Endothelial cell of umbilical vein (primary cell): ENCODE data around the gene VPS37D. TPM values are rescaled to one million over a fixed set of nuclear protein-coding genes. Genes with fewer than 3 reads are reported as not detected.

ENCODE experiments used
- BruUV-seq: library from RNA; stranded (reverse); fragments of 400-500 nt; replicated peaks from 2 replicates; lab custom pipeline; 2021; lab: Mats Ljungman, UMichigan
- CTCF ChIA-PET: fragments of 300-600, 350-600 bp; sonication (Branson Sonifier 250); formaldehyde crosslinking; loops from one replicate; lab custom pipeline; 2021; ENCODE audit warnings: antibody characterized with exemption, inconsistent platforms; lab: Charles Lee
- POLR2A ChIA-PET: fragments of 300-600, 350-600 bp; sonication (Branson Sonifier 250); formaldehyde crosslinking; loops from one replicate; lab custom pipeline; 2021; ENCODE audit warnings: antibody characterized with exemption, inconsistent platforms; lab: Charles Lee
- DNase-seq: peaks from one replicate; pipeline ENCODE4 v3.0.0-alpha.2; 2011; ENCODE audit warnings: low read depth, low spot score
- FAIRE-seq: peaks from 2 replicates; lab custom pipeline; 2011; peaks lifted over from hg19 to GRCh38; lab: Jason Lieb, UNC
- H2AFZ ChIP-seq: 2 replicates; pipeline ENCODE4 v1.6.0; 2012; ENCODE audit warnings: low read depth, low read length, control low read depth, inconsistent platforms
- H3K27ac ChIP-seq: 2 replicates; pipeline ENCODE4 v1.5.1; 2011; ENCODE audit warnings: low read depth, mild to moderate bottlenecking, control low read depth, low read length, moderate library complexity; ENCODE audit not compliant: insufficient read depth
- H3K27me3 ChIP-seq, 2 experiments: 2 replicates each; pipeline versions ENCODE4 v1.6.0 to v1.6.1; 2011; ENCODE audit warnings: low read length in 2 of 2, mixed read lengths in 1 of 2; ENCODE audit not compliant: control insufficient read depth in 2 of 2, insufficient read depth in 2 of 2
- H3K36me3 ChIP-seq, 2 experiments: 2 replicates in 1 of 2; 3 replicates in 1 of 2; pipeline ENCODE4 v1.5.1; 2011; ENCODE audit warnings: low read length in 2 of 2, mild to moderate bottlenecking in 1 of 2, moderate library complexity in 1 of 2; ENCODE audit not compliant: control insufficient read depth in 2 of 2, insufficient read depth in 2 of 2; ENCODE audit errors: extremely low read depth in 1 of 2
- H3K4me1 ChIP-seq: 3 replicates; pipeline ENCODE4 v1.5.1; 2011; ENCODE audit warnings: mild to moderate bottlenecking, low read length; ENCODE audit not compliant: control insufficient read depth, insufficient read depth; ENCODE audit errors: extremely low read depth
- H3K4me2 ChIP-seq: 2 replicates; pipeline ENCODE4 v1.6.1; 2011; ENCODE audit warnings: low read length, control low read depth, mixed read lengths; ENCODE audit not compliant: insufficient read depth
- H3K4me3 ChIP-seq, 3 experiments: fragments of 200-600 bp in 1 of 3; sonication (generic), shearing (Covaris generic) in 1 of 3; replicated peaks in 1 of 3; 2 replicates each; pipeline ENCODE4 v1.5.1; 2011 to 2016; ENCODE audit warnings: control low read depth in 3 of 3, low read length in 3 of 3, mild to moderate bottlenecking in 2 of 3, inconsistent platforms in 1 of 3, low read depth in 1 of 3, moderate library complexity in 1 of 3; ENCODE audit not compliant: insufficient read depth in 1 of 3
- H3K79me2 ChIP-seq: 2 replicates; pipeline ENCODE4 v1.6.0; 2012; ENCODE audit warnings: low read length, inconsistent platforms; ENCODE audit not compliant: control insufficient read depth, insufficient read depth
- H3K9ac ChIP-seq: replicated peaks from 2 replicates; pipeline ENCODE3; 2011; ENCODE audit warnings: low read length, control low read depth; ENCODE audit not compliant: insufficient read depth; ENCODE audit errors: extremely low read depth
- H3K9me1 ChIP-seq: replicated peaks from 3 replicates; pipeline ENCODE4 v1.6.0; 2011; ENCODE audit warnings: mild to moderate bottlenecking, low read length; ENCODE audit not compliant: control insufficient read depth, insufficient read depth; ENCODE audit errors: extremely low read depth
- H3K9me3 ChIP-seq: replicated peaks from 2 replicates; pipeline ENCODE4 v1.5.1; 2012; ENCODE audit warnings: low read length, inconsistent platforms; ENCODE audit not compliant: control insufficient read depth, insufficient read depth
- H4K20me1 ChIP-seq: replicated peaks from 2 replicates; pipeline ENCODE3; 2011; ENCODE audit warnings: mild to moderate bottlenecking, low read length; ENCODE audit not compliant: control insufficient read depth, insufficient read depth; ENCODE audit errors: extremely low read depth
- CTCF ChIP-seq, 2 donors: IDR thresholded peaks; 1 replicate in 1 of 2; 2 replicates in 1 of 2; pipeline ENCODE4 v1.5.1; 2011; ENCODE audit warnings: low read length in 2 of 2, mild to moderate bottlenecking in 2 of 2, moderate library complexity in 2 of 2, control low read depth in 1 of 2, inconsistent platforms in 1 of 2, low read depth in 1 of 2; ENCODE audit not compliant: insufficient read depth in 1 of 2; ENCODE audit errors: extremely low read depth in 1 of 2
- EZH2 ChIP-seq: IDR thresholded peaks from 2 replicates; pipeline ENCODE4 v1.6.1; 2012; ENCODE audit warnings: borderline replicate concordance, low read depth, mild to moderate bottlenecking, moderate library complexity, low read length, inconsistent platforms; ENCODE audit not compliant: severe bottlenecking
- FOS ChIP-seq: IDR thresholded peaks from 2 replicates; pipeline ENCODE4 v1.6.1; 2011; ENCODE audit warnings: mild to moderate bottlenecking, low read length, moderate library complexity, borderline replicate concordance; ENCODE audit not compliant: insufficient read depth
- GATA2 ChIP-seq: IDR thresholded peaks from 2 replicates; pipeline ENCODE4 v1.7.0; 2011; ENCODE audit warnings: low read depth, mild to moderate bottlenecking, moderate library complexity, mixed read lengths, low read length; ENCODE audit not compliant: insufficient read length, insufficient read depth
- JUN ChIP-seq: IDR thresholded peaks from 2 replicates; pipeline ENCODE4 v1.6.1; 2011; ENCODE audit warnings: borderline replicate concordance, low read depth; ENCODE audit not compliant: insufficient read length, insufficient read depth
- MAX ChIP-seq: IDR thresholded peaks from 2 replicates; pipeline ENCODE4 v1.6.1; 2011; ENCODE audit not compliant: insufficient read depth, insufficient read length
- MYC ChIP-seq: IDR thresholded peaks from one replicate; pipeline ENCODE4 v1.6.1; 2011; ENCODE audit warnings: mild to moderate bottlenecking, low read depth, low read length
- POLR2A ChIP-seq: IDR thresholded peaks from 2 replicates; pipeline ENCODE4 v1.6.1; 2012; ENCODE audit warnings: low read depth, mild to moderate bottlenecking, control low read depth, low read length
- POLR2AphosphoS5 ChIP-seq: IDR thresholded peaks from 2 replicates; pipeline ENCODE4 v1.6.1; 2012; ENCODE audit warnings: low read depth, mild to moderate bottlenecking, control low read depth, low read length, moderate library complexity; ENCODE audit not compliant: insufficient read depth
- dilution Hi-C: fragments of 300-500 bp; cut with MboI; formaldehyde crosslinking; loops from one replicate; pipeline ENCODE4 v1.15.0; 2019; ENCODE audit warnings: low sequenced_read_pairs; ENCODE audit not compliant: extremely low pct_ligation_motif_present
- intact Hi-C: fragments of 100-400 bp; cut with micrococcal nuclease; formaldehyde crosslinking; loops from one replicate; pipeline ENCODE4 v1.10.0; 2022
- polyA plus RNA-seq, 4 experiments: library from polyadenylated mRNA; depleted of rRNA in 3 of 4; stranded (reverse) in 3 of 4; unstranded in 1 of 4; fragments of >200 nt; gene quantifications; 2 replicates each; pipeline versions ENCODE4 v1.2.1 to v1.2.3, GENCODE V29; 2011 to 2012; ENCODE audit warnings: missing spikeins in 1 of 4
- total RNA-seq: library from RNA; stranded (reverse); gene quantifications from 2 replicates; pipeline ENCODE4 v1.2.3, GENCODE V29; 2021

VPS37D gene
- total and polyA plus RNA-seq, 2 donors (not counting 3 experiments of a cell fraction or from before 2014, with no cell fraction given), result 2.0 to 2.1 TPM

GRCh38 chr7:73646785-73647724, 20.6 kb upstream of the VPS37D start:
- no peaks in the 10 kb centered on the region for H3K9me3 ChIP-seq
- FAIRE-seq, result no peak
- no peaks in the 10 kb centered on the region for H4K20me1 ChIP-seq
- TF ChIP-seq MAX (no peak), CTCF (IDR thresholded peaks at IDR 0.05; ENCODE audit: extremely low read depth in 1 of 2, insufficient read depth in 1 of 2, low read depth in 1 of 2, low read length in 2 of 2) (no peak), MYC (no peak), FOS (no peak), EZH2 (no peak), POLR2AphosphoS5 (no peak), POLR2A (no peak), JUN (no peak), GATA2 (no peak)
- no peak overlapping the region for H3K27ac ChIP-seq
- peaks cover 38 to 48% of the 10 kb centered on the region in 2 experiments for H3K27me3 ChIP-seq
- no TSS peak for BruUV-seq
- H3K4me3 ChIP-seq, result no peak overlapping the region
- H3K9me1 ChIP-seq, result no peaks in the 10 kb centered on the region
- POLR2A ChIA-PET, result no interaction called here
- no peaks in the 10 kb centered on the region for H3K79me2 ChIP-seq
- peaks cover 4% of the 10 kb centered on the region for H3K4me1 ChIP-seq
- intact Hi-C loops (no loop called here), dilution Hi-C loops (no loop called here)
- H3K9ac ChIP-seq, result no peak overlapping the region
- no peaks in the 10 kb centered on the region for H3K36me3 ChIP-seq
- CTCF ChIA-PET, result interaction anchor here (1.3 to 2.4 kb wide), 3 partner anchors 18 to 78 kb away, joined by 3 to 5 read pairs (median 4); no protein-coding TSS in a partner anchor
- H2AFZ ChIP-seq, result no peak overlapping the region
- DNase-seq, result no peak
- no peak overlapping the region for H3K4me2 ChIP-seq
